HG03196 (cell line): Measurements from ENCODE around the gene ZDHHC16.
"Not testable (repeated sequence)": the region's sequence is repeated elsewhere in the genome, so short reads cannot be mapped to it uniquely, and the experiment has no call there.

Experiments used
- ATAC-seq: cut with Tn5 transposase; IDR thresholded peaks from one replicate; pipeline ENCODE4 v1.9.1; 2021; ENCODE audit not compliant: unreplicated experiment

The ZDHHC16 gene

GRCh38 chr10:97475936-97476594, 30.1 kb downstream of the ZDHHC16 start:
- no peak for ATAC-seq

- not testable (repeated sequence) for ATAC-seq
Measured at GRCh38 chr10:97479410-97479809, 33.4 kb downstream of the ZDHHC16 start.

- ATAC-seq: no peak
Measured at GRCh38 chr10:97479939-97480338, 34.0 kb downstream of the ZDHHC16 start.

GRCh38 chr10:97481071-97481470, 35.1 kb downstream of the ZDHHC16 start:
- ATAC-seq: no peak

GRCh38 chr10:97482381-97482780, 36.4 kb downstream of the ZDHHC16 start:
- no peak for ATAC-seq

- no peak for ATAC-seq
Measured at GRCh38 chr10:97483506-97483905, 37.5 kb downstream of the ZDHHC16 start.

GRCh38 chr10:97483921-97484320, 37.9 kb downstream of the ZDHHC16 start:
- no peak for ATAC-seq

- no peak for ATAC-seq
Measured at GRCh38 chr10:97485647-97486281, 39.8 kb downstream of the ZDHHC16 start.

- ATAC-seq: no peak
Measured at GRCh38 chr10:97490592-97490991, 44.6 kb downstream of the ZDHHC16 start.

- no peak for ATAC-seq
Measured at GRCh38 chr10:97494151-97494550, 48.2 kb downstream of the ZDHHC16 start.

GRCh38 chr10:97494863-97495506, 49.0 kb downstream of the ZDHHC16 start:
- no peak for ATAC-seq

GRCh38 chr10:97497572-97498075, 51.6 kb downstream of the ZDHHC16 start:
- ATAC-seq: peak; percentile 35

GRCh38 chr10:97498076-97498840, 52.3 kb downstream of the ZDHHC16 start, which contains the start of gene MMS19:
Gene MMS19, minus strand, starts transcription at chr10:97498422. Its CDS starts 38 bp downstream, at chr10:97498384.
- ATAC-seq: peak; percentile 90

- peak; percentile 8 for ATAC-seq
Measured at GRCh38 chr10:97498841-97499560, 53.0 kb downstream of the ZDHHC16 start, which contains the start of gene UBTD1. Gene UBTD1, plus strand, starts transcription at chr10:97498924. Its CDS starts 280 bp downstream, at chr10:97499204.

GRCh38 chr10:97499561-97500296, 53.8 kb downstream of the ZDHHC16 start:
- ATAC-seq: no peak

- ATAC-seq: no peak
Measured at GRCh38 chr10:97500297-97500575, 54.3 kb downstream of the ZDHHC16 start.

GRCh38 chr10:97502916-97503315, 56.9 kb downstream of the ZDHHC16 start:
- no peak for ATAC-seq

- no peak for ATAC-seq
Measured at GRCh38 chr10:97503406-97503805, 57.4 kb downstream of the ZDHHC16 start.

- ATAC-seq: no peak
Measured at GRCh38 chr10:97505152-97505551, 59.2 kb downstream of the ZDHHC16 start.
